ENCODE measurements around the gene DYNLT3.

The DYNLT3 gene

GRCh38 chrX:37840931-37841330 lies 6.4 kb downstream of the DYNLT3 start:
- DNase-seq (ENCODE audit: low spot score), result no peak

- DNase-seq (ENCODE audit: low spot score), result no peak
Observed at GRCh38 chrX:37834937-37835336, 12.4 kb downstream of the DYNLT3 start.

- no peak for DNase-seq (ENCODE audit: low spot score)
Observed at GRCh38 chrX:37830371-37830770, 17.0 kb downstream of the DYNLT3 start.

- DNase-seq (ENCODE audit: low spot score), result no peak
Observed at GRCh38 chrX:37829721-37830120, 17.6 kb downstream of the DYNLT3 start.

GRCh38 chrX:37825215-37825842 lies 22.0 kb downstream of the DYNLT3 start:
- peak; percentile 49 for DNase-seq (ENCODE audit: low spot score)

- no peak for DNase-seq (ENCODE audit: low spot score)
Observed at GRCh38 chrX:37824491-37825214, 22.7 kb downstream of the DYNLT3 start.

- DNase-seq (ENCODE audit: low spot score), result no peak
Observed at GRCh38 chrX:37820646-37821045, 26.7 kb downstream of the DYNLT3 start.

- DNase-seq (ENCODE audit: low spot score), result no peak
Observed at GRCh38 chrX:37818031-37818430, 29.3 kb downstream of the DYNLT3 start.

- no peak for DNase-seq (ENCODE audit: low spot score)
Observed at GRCh38 chrX:37817579-37817978, 29.8 kb downstream of the DYNLT3 start.

GRCh38 chrX:37817176-37817575 lies 30.2 kb downstream of the DYNLT3 start:
- no peak for DNase-seq (ENCODE audit: low spot score)

- DNase-seq (ENCODE audit: low spot score), result no peak
Observed at GRCh38 chrX:37816766-37817165, 30.6 kb downstream of the DYNLT3 start.

GRCh38 chrX:37815366-37815765 lies 32.0 kb downstream of the DYNLT3 start:
- no peak for DNase-seq (ENCODE audit: low spot score)

- DNase-seq (ENCODE audit: low spot score), result no peak
Observed at GRCh38 chrX:37813570-37813969, 33.8 kb downstream of the DYNLT3 start.

GRCh38 chrX:37812110-37812509 lies 35.3 kb downstream of the DYNLT3 start:
- DNase-seq (ENCODE audit: low spot score), result no peak

GRCh38 chrX:37809970-37810369 lies 37.4 kb downstream of the DYNLT3 start:
- DNase-seq (ENCODE audit: low spot score), result no peak

- DNase-seq (ENCODE audit: low spot score), result no peak
Observed at GRCh38 chrX:37803057-37803456, 44.3 kb downstream of the DYNLT3 start.

- no peak for DNase-seq (ENCODE audit: low spot score)
Observed at GRCh38 chrX:37802028-37802427, 45.3 kb downstream of the DYNLT3 start.

- no peak for DNase-seq (ENCODE audit: low spot score)
Observed at GRCh38 chrX:37800717-37801116, 46.7 kb downstream of the DYNLT3 start.

- DNase-seq (ENCODE audit: low spot score), result no peak
Observed at GRCh38 chrX:37799936-37800335, 47.4 kb downstream of the DYNLT3 start.

- no peak for DNase-seq (ENCODE audit: low spot score)
Observed at GRCh38 chrX:37796805-37797204, 50.6 kb downstream of the DYNLT3 start.

- DNase-seq (ENCODE audit: low spot score), result no peak
Observed at GRCh38 chrX:37796310-37796709, 51.1 kb downstream of the DYNLT3 start.
